GM12878 (cell line): ENCODE measurements around the gene MAPKAP1.

Source experiments
- CHD1 ChIP-seq: IDR thresholded peaks from 2 replicates; pipeline ENCODE4 v1.6.1; 2012; ENCODE audit warnings: low read depth, low read length, improper control_type of control experiment
- EZH2 ChIP-seq: IDR thresholded peaks from 2 replicates; pipeline ENCODE4 v1.6.1; 2012; ENCODE audit warnings: low read depth, mild to moderate bottlenecking, control low read depth, inconsistent platforms, low read length, borderline replicate concordance; ENCODE audit not compliant: control insufficient read depth
- IKZF1 ChIP-seq: fragments of 450-650 bp; conservative IDR thresholded peaks from 2 replicates; pipeline ENCODE4 v1.6.1; 2017; ENCODE audit warnings: antibody characterized with exemption, mild to moderate bottlenecking
- JUNB ChIP-seq: IDR thresholded peaks from 2 replicates; pipeline ENCODE4 v1.6.1; 2016; ENCODE audit warnings: antibody characterized with exemption, mild to moderate bottlenecking
- JUND ChIP-seq: IDR thresholded peaks from 2 replicates; pipeline ENCODE4 v1.6.1; 2012; ENCODE audit warnings: low read depth, mild to moderate bottlenecking, low read length, improper control_type of control experiment, moderate library complexity
- MTA3 ChIP-seq: IDR thresholded peaks from 2 replicates; pipeline ENCODE4 v1.6.1; 2012; ENCODE audit warnings: low read length, inconsistent platforms, borderline replicate concordance
- MXI1 ChIP-seq: fragments of 150-350 bp; IDR thresholded peaks from 2 replicates; pipeline ENCODE4 v1.6.1; 2011; ENCODE audit warnings: low read depth, mild to moderate bottlenecking, inconsistent platforms, low read length, improper control_type of control experiment
- POLR2A ChIP-seq: IDR thresholded peaks from 2 replicates; pipeline ENCODE4 v1.6.1; 2011; ENCODE audit warnings: low read depth, mild to moderate bottlenecking, low read length
- POLR2AphosphoS5 ChIP-seq: IDR thresholded peaks from 2 replicates; pipeline ENCODE4 v1.6.1; 2011; ENCODE audit warnings: mild to moderate bottlenecking, low read length, inconsistent platforms
- RCOR1 ChIP-seq: conservative IDR thresholded peaks from 2 replicates; pipeline ENCODE4 v1.6.1; 2012; ENCODE audit warnings: low read depth, low read length, improper control_type of control experiment

GRCh38 chr9:125574126-125574877, 132.7 kb downstream of the MAPKAP1 start:
- no peak for TF ChIP-seq POLR2A
- no peak for TF ChIP-seq EZH2
- no peak for TF ChIP-seq IKZF1
- TF ChIP-seq POLR2AphosphoS5, result no peak
- TF ChIP-seq JUNB, result no peak
- no peak for TF ChIP-seq CHD1
- no peak for TF ChIP-seq RCOR1
- no peak for TF ChIP-seq MXI1
- TF ChIP-seq MTA3, result no peak
- TF ChIP-seq JUND, result no peak
